Body of pancreas (tissue), 4 donors: Measurements from ENCODE around the gene MYO7B. TPM values are rescaled to one million over a fixed set of nuclear protein-coding genes. Genes with fewer than 3 reads are reported as not detected.
A peak's percentile ranks its signal among the peaks of the same experiment; 100 is the strongest.

Source experiments
- ATAC-seq: fragments of 150-250 bp; one replicate; pipeline ENCODE4 v1.9.1; 2016
- DNase-seq, 4 donors: peaks; one replicate each; pipeline ENCODE4 v3.0.0-alpha.2; 2019
- H3K27ac ChIP-seq, 4 donors: fragments of 200-600 bp; sonication (generic); 1 replicate in 3 of 4; 2 replicates in 1 of 4; pipeline versions ENCODE4 v1.5.1 to v1.6.1; 2016 to 2019; ENCODE audit warnings: mild to moderate bottlenecking in 1 of 4, mixed read lengths in 1 of 4, moderate library complexity in 1 of 4
- H3K27me3 ChIP-seq, 2 donors: fragments of 200-600 bp; sonication (generic); one replicate each; pipeline ENCODE4 v1.6.0; 2016; ENCODE audit warnings: mild to moderate bottlenecking in 1 of 2
- H3K36me3 ChIP-seq, 2 donors: fragments of 200-600 bp; sonication (generic); replicated peaks in 1 of 2; 2 replicates each; pipeline ENCODE4 v1.5.1; 2016; ENCODE audit warnings: low read depth in 2 of 2; ENCODE audit not compliant: insufficient read depth in 1 of 2
- H3K4me1 ChIP-seq: fragments of 200-600 bp; sonication (generic); one replicate; pipeline ENCODE4 v1.6.0; 2016
- H3K4me3 ChIP-seq, 2 donors: fragments of 200-600 bp; sonication (generic); 1 replicate in 1 of 2; 2 replicates in 1 of 2; pipeline ENCODE4 v1.5.1; 2016 to 2019
- H3K9me3 ChIP-seq, 3 donors: fragments of 200-600 bp; sonication (generic); 1 replicate in 2 of 3; 2 replicates in 1 of 3; pipeline ENCODE4 v1.5.1; 2016
- POLR2A ChIP-seq, 3 donors: fragments of 450-650 bp; IDR thresholded peaks; one replicate each; pipeline ENCODE4 v1.6.1; 2016; ENCODE audit warnings: antibody characterized with exemption in 3 of 3, mild to moderate bottlenecking in 2 of 3
- WGBS, 2 donors: methylation state at CpG; one replicate each; pipeline ENCODE4 v1.1.5; 2017; 5-methylcytosine and 5-hydroxymethylcytosine counted together
- intact Hi-C: fragments of 100-400 bp; cut with DNase I; formaldehyde crosslinking; loops from one replicate; pipeline ENCODE4 v1.15.1; 2023
- total RNA-seq, 2 donors: library from RNA; depleted of rRNA; stranded (reverse); fragments of >200 nt; gene quantifications; one replicate each; pipeline ENCODE4 v1.1.0, GENCODE V29; 2016
- TF ChIP-seq, protein P1 (sequence below), 7 experiments: fragments of 450-650 bp in 4 of 7; fragments of 200-600 bp in 3 of 7; sonication (generic) in 3 of 7; IDR thresholded peaks; one replicate each; pipeline ENCODE4 v1.5.1; 2016 to 2019; ENCODE audit warnings: antibody characterized with exemption in 7 of 7

MYO7B gene
- total RNA-seq, 2 donors from 2014 or later = 0.33 to 1.8 TPM

DNA sequence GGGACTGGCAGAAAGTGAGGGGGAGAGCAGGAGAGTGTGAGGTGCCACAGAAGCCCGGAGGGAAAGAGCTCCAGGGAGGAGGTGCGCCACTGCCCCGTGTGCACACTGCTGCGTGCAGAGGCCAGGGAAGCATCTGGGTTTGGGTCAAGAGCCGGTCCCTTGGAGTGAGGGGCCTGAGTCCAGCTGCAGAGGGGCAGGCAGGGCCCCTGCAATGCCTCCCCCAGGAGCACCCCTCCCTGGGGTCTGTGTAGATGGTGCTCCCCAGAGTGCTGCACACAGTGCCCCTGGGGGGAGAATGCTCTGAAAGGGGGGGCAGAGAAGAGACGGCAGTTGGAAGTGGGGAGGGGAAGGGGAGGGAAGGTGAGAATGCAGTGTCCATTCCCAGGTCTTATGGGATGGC is 143.5 kb downstream of the MYO7B start:
- no peak for TF ChIP-seq POLR2A (IDR thresholded peaks at IDR 0.05)
- TF ChIP-seq, protein P1, sequence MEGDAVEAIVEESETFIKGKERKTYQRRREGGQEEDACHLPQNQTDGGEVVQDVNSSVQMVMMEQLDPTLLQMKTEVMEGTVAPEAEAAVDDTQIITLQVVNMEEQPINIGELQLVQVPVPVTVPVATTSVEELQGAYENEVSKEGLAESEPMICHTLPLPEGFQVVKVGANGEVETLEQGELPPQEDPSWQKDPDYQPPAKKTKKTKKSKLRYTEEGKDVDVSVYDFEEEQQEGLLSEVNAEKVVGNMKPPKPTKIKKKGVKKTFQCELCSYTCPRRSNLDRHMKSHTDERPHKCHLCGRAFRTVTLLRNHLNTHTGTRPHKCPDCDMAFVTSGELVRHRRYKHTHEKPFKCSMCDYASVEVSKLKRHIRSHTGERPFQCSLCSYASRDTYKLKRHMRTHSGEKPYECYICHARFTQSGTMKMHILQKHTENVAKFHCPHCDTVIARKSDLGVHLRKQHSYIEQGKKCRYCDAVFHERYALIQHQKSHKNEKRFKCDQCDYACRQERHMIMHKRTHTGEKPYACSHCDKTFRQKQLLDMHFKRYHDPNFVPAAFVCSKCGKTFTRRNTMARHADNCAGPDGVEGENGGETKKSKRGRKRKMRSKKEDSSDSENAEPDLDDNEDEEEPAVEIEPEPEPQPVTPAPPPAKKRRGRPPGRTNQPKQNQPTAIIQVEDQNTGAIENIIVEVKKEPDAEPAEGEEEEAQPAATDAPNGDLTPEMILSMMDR (IDR thresholded peaks at IDR 0.05) = no peak
- H3K27ac ChIP-seq = no peak overlapping the region
- H3K36me3 ChIP-seq = no peaks in the 10 kb centered on the region
- H3K4me3 ChIP-seq = no peak overlapping the region
- intact Hi-C loops = no loop called here
- H3K9me3 ChIP-seq = no peaks in the 10 kb centered on the region
- 81 to 84% methylated on average over 6 of the region's 6 CpGs for WGBS, 2 donors
- DNase-seq (no peak), ATAC-seq (no peak)
- H3K27me3 ChIP-seq = peaks cover 0 to 6% of the 10 kb centered on the region in 2 donors
- peaks cover 26% of the 10 kb centered on the region for H3K4me1 ChIP-seq

DNA sequence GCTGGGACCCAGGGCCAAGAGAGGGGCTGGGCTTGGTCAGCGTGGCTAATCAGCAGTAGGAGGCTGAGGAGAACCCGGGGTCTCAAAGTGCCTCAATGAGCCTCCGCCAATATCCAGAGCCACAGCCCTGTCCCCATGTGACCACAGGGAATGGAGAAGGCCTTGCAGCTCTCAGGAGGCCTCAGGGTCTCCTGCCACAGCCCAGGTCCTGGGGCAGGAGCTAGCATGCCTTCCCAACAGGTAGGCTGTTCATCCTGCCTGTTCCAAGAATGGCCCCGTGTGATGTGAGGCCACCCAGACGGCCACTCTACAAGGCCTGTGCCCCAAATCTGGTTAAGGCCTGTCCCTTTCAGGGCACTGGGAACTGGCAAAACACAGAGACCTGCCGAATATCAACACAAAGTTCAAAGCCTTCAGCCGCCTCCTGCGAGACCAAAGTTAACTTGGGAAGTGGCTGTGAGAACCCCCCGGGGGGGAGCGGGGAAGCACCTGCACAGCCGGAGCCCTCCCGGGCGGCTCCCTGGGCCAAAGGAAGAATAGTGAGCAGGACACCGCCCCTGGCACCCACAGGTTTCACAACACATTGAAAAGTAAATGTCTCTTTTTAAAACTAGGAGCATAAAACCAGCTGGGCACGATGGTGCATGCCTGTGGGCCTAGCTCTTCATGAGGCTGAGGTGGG is 144.3 kb downstream of the MYO7B start:
- Histone ChIP-seq H3K27ac (no peak overlapping the region), H3K4me1 (peaks cover 23% of the 10 kb centered on the region)
- DNase-seq = no peak

DNA sequence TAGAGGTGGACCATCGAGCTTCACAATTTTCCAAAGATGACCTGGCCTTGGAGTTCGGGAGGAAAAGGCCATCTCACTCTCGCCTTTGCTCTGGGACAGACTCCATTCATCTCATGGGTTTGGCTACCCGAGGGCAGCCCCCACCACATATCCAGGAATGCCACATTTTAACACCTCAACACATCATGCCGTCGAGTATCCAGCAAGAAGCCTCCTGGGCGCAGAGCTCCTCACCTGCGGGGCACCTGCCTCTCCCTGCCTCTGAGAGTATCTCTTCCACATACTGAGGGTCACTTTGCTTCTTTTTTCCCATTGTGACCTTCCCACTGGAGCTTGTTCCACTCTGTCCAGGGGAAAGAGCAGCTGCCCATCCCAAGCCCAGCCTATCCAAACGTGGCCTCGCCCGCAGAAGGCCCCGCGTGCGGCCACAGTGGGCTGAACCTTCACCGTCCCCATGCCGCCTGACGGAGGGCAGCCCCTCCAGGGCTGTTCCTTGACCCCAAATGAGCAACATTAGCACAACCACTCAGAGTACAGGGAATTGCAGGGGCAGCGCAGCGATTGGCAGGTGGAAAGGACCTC is 145.3 kb downstream of the MYO7B start:
- Histone ChIP-seq H3K36me3 (no peaks in the 10 kb centered on the region), H3K27ac (no peak overlapping the region), H3K9me3 (no peaks in the 10 kb centered on the region), H3K4me1 (peaks cover 18% of the 10 kb centered on the region), H3K4me3 (no peak overlapping the region), H3K27me3 (peaks cover 0 to 2% of the 10 kb centered on the region in 2 donors)
- intact Hi-C loops = no loop called here
- TF ChIP-seq POLR2A (IDR thresholded peaks at IDR 0.05) = no peak
- TF ChIP-seq, protein P1 (IDR thresholded peaks at IDR 0.05) = no peak
- ATAC-seq (no peak), DNase-seq (no peak)
- 82 to 87% methylated on average over 17 to 19 of the region's 19 CpGs for WGBS, 2 donors

More for the DNA sequence above, 144.3 kb downstream of the MYO7B start:
- H3K27me3 ChIP-seq = peaks cover 0 to 6% of the 10 kb centered on the region in 2 donors
- H3K9me3 ChIP-seq = no peaks in the 10 kb centered on the region
- ATAC-seq = no peak
- no peak overlapping the region for H3K4me3 ChIP-seq
- WGBS, 2 donors = 79 to 92% methylated on average over 7 to 15 of the region's 15 CpGs
- no peaks in the 10 kb centered on the region for H3K36me3 ChIP-seq
- TF ChIP-seq, protein P1 (IDR thresholded peaks at IDR 0.05) = no peak
- no peak for TF ChIP-seq POLR2A (IDR thresholded peaks at IDR 0.05)
- intact Hi-C loops = no loop called here

DNA sequence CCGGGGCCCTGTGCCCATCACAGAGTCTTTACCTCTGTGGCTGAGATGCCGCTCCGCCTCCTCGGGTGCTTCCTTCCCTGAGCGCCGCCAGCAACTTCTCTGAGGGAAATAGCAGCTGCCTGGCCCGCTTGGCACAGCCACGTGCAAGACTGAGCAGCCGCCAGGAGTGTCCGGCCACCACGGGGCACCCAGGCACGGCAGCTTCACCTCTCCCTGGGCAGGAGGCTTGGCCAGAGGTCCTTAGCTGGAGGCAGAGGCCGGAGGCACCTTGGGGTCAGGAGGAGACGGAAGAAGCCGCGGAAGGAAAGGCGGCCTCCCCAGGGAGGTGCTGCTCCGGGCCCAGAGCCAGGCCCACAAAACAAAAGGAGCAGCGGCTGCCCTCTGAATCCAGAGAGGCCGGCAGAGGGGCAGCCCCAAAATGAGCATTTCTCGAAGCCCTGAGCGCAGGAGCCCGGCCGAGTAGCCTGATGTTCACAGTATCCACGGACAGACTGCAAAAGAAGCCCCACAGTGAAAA is 145.9 kb downstream of the MYO7B start:
- peaks cover 14% of the 10 kb centered on the region for H3K4me1 ChIP-seq
- TF ChIP-seq, protein P1 (IDR thresholded peaks at IDR 0.05) = no peak
- TF ChIP-seq POLR2A (IDR thresholded peaks at IDR 0.05) = no peak
- ATAC-seq = peak; percentile 25
- no peaks in the 10 kb centered on the region for H3K27me3 ChIP-seq
- no peak for DNase-seq
- no peak overlapping the region for H3K27ac ChIP-seq
- H3K36me3 ChIP-seq = no peaks in the 10 kb centered on the region
- WGBS, 2 donors = 68 to 83% methylated on average over 6 to 23 of the region's 25 CpGs
- H3K9me3 ChIP-seq = no peaks in the 10 kb centered on the region
- intact Hi-C loops = no loop called here
- no peak overlapping the region for H3K4me3 ChIP-seq
